Endothelial cell of umbilical vein (primary cell): Measurements from ENCODE around the gene FAM114A1. TPM values are rescaled to one million over a fixed set of nuclear protein-coding genes. Genes with fewer than 3 reads are reported as not detected.

Source experiments
- BruUV-seq: library from RNA; stranded (reverse); fragments of 400-500 nt; replicated peaks from 2 replicates; lab custom pipeline; 2021; lab: Mats Ljungman, UMichigan
- CTCF ChIA-PET: fragments of 300-600, 350-600 bp; sonication (Branson Sonifier 250); formaldehyde crosslinking; loops from one replicate; lab custom pipeline; 2021; ENCODE audit warnings: antibody characterized with exemption, inconsistent platforms; lab: Charles Lee
- POLR2A ChIA-PET: fragments of 300-600, 350-600 bp; sonication (Branson Sonifier 250); formaldehyde crosslinking; loops from one replicate; lab custom pipeline; 2021; ENCODE audit warnings: antibody characterized with exemption, inconsistent platforms; lab: Charles Lee
- DNase-seq: peaks from one replicate; pipeline ENCODE4 v3.0.0-alpha.2; 2011; ENCODE audit warnings: low read depth, low spot score
- FAIRE-seq: peaks from 2 replicates; lab custom pipeline; 2011; peaks lifted over from hg19 to GRCh38; lab: Jason Lieb, UNC
- H2AFZ ChIP-seq: 2 replicates; pipeline ENCODE4 v1.6.0; 2012; ENCODE audit warnings: low read depth, low read length, control low read depth, inconsistent platforms
- H3K27ac ChIP-seq: 2 replicates; pipeline ENCODE4 v1.5.1; 2011; ENCODE audit warnings: low read depth, mild to moderate bottlenecking, control low read depth, low read length, moderate library complexity; ENCODE audit not compliant: insufficient read depth
- H3K27me3 ChIP-seq, 2 experiments: 2 replicates each; pipeline versions ENCODE4 v1.6.0 to v1.6.1; 2011; ENCODE audit warnings: low read length in 2 of 2, mixed read lengths in 1 of 2; ENCODE audit not compliant: control insufficient read depth in 2 of 2, insufficient read depth in 2 of 2
- H3K36me3 ChIP-seq, 2 experiments: 2 replicates in 1 of 2; 3 replicates in 1 of 2; pipeline ENCODE4 v1.5.1; 2011; ENCODE audit warnings: low read length in 2 of 2, mild to moderate bottlenecking in 1 of 2, moderate library complexity in 1 of 2; ENCODE audit not compliant: control insufficient read depth in 2 of 2, insufficient read depth in 2 of 2; ENCODE audit errors: extremely low read depth in 1 of 2
- H3K4me1 ChIP-seq: 3 replicates; pipeline ENCODE4 v1.5.1; 2011; ENCODE audit warnings: mild to moderate bottlenecking, low read length; ENCODE audit not compliant: control insufficient read depth, insufficient read depth; ENCODE audit errors: extremely low read depth
- H3K4me2 ChIP-seq: 2 replicates; pipeline ENCODE4 v1.6.1; 2011; ENCODE audit warnings: low read length, control low read depth, mixed read lengths; ENCODE audit not compliant: insufficient read depth
- H3K4me3 ChIP-seq, 3 experiments: fragments of 200-600 bp in 1 of 3; sonication (generic), shearing (Covaris generic) in 1 of 3; replicated peaks in 1 of 3; 2 replicates each; pipeline ENCODE4 v1.5.1; 2011 to 2016; ENCODE audit warnings: control low read depth in 3 of 3, low read length in 3 of 3, mild to moderate bottlenecking in 2 of 3, inconsistent platforms in 1 of 3, low read depth in 1 of 3, moderate library complexity in 1 of 3; ENCODE audit not compliant: insufficient read depth in 1 of 3
- H3K79me2 ChIP-seq: 2 replicates; pipeline ENCODE4 v1.6.0; 2012; ENCODE audit warnings: low read length, inconsistent platforms; ENCODE audit not compliant: control insufficient read depth, insufficient read depth
- H3K9ac ChIP-seq: replicated peaks from 2 replicates; pipeline ENCODE3; 2011; ENCODE audit warnings: low read length, control low read depth; ENCODE audit not compliant: insufficient read depth; ENCODE audit errors: extremely low read depth
- H3K9me1 ChIP-seq: replicated peaks from 3 replicates; pipeline ENCODE4 v1.6.0; 2011; ENCODE audit warnings: mild to moderate bottlenecking, low read length; ENCODE audit not compliant: control insufficient read depth, insufficient read depth; ENCODE audit errors: extremely low read depth
- H3K9me3 ChIP-seq: replicated peaks from 2 replicates; pipeline ENCODE4 v1.5.1; 2012; ENCODE audit warnings: low read length, inconsistent platforms; ENCODE audit not compliant: control insufficient read depth, insufficient read depth
- H4K20me1 ChIP-seq: replicated peaks from 2 replicates; pipeline ENCODE3; 2011; ENCODE audit warnings: mild to moderate bottlenecking, low read length; ENCODE audit not compliant: control insufficient read depth, insufficient read depth; ENCODE audit errors: extremely low read depth
- CTCF ChIP-seq, 2 donors: IDR thresholded peaks; 1 replicate in 1 of 2; 2 replicates in 1 of 2; pipeline ENCODE4 v1.5.1; 2011; ENCODE audit warnings: low read length in 2 of 2, mild to moderate bottlenecking in 2 of 2, moderate library complexity in 2 of 2, control low read depth in 1 of 2, inconsistent platforms in 1 of 2, low read depth in 1 of 2; ENCODE audit not compliant: insufficient read depth in 1 of 2; ENCODE audit errors: extremely low read depth in 1 of 2
- EZH2 ChIP-seq: IDR thresholded peaks from 2 replicates; pipeline ENCODE4 v1.6.1; 2012; ENCODE audit warnings: borderline replicate concordance, low read depth, mild to moderate bottlenecking, moderate library complexity, low read length, inconsistent platforms; ENCODE audit not compliant: severe bottlenecking
- FOS ChIP-seq: IDR thresholded peaks from 2 replicates; pipeline ENCODE4 v1.6.1; 2011; ENCODE audit warnings: mild to moderate bottlenecking, low read length, moderate library complexity, borderline replicate concordance; ENCODE audit not compliant: insufficient read depth
- GATA2 ChIP-seq: IDR thresholded peaks from 2 replicates; pipeline ENCODE4 v1.7.0; 2011; ENCODE audit warnings: low read depth, mild to moderate bottlenecking, moderate library complexity, mixed read lengths, low read length; ENCODE audit not compliant: insufficient read length, insufficient read depth
- JUN ChIP-seq: IDR thresholded peaks from 2 replicates; pipeline ENCODE4 v1.6.1; 2011; ENCODE audit warnings: borderline replicate concordance, low read depth; ENCODE audit not compliant: insufficient read length, insufficient read depth
- MAX ChIP-seq: IDR thresholded peaks from 2 replicates; pipeline ENCODE4 v1.6.1; 2011; ENCODE audit not compliant: insufficient read depth, insufficient read length
- MYC ChIP-seq: IDR thresholded peaks from one replicate; pipeline ENCODE4 v1.6.1; 2011; ENCODE audit warnings: mild to moderate bottlenecking, low read depth, low read length
- POLR2A ChIP-seq: IDR thresholded peaks from 2 replicates; pipeline ENCODE4 v1.6.1; 2012; ENCODE audit warnings: low read depth, mild to moderate bottlenecking, control low read depth, low read length
- POLR2AphosphoS5 ChIP-seq: IDR thresholded peaks from 2 replicates; pipeline ENCODE4 v1.6.1; 2012; ENCODE audit warnings: low read depth, mild to moderate bottlenecking, control low read depth, low read length, moderate library complexity; ENCODE audit not compliant: insufficient read depth
- dilution Hi-C: fragments of 300-500 bp; cut with MboI; formaldehyde crosslinking; loops from one replicate; pipeline ENCODE4 v1.15.0; 2019; ENCODE audit warnings: low sequenced_read_pairs; ENCODE audit not compliant: extremely low pct_ligation_motif_present
- intact Hi-C: fragments of 100-400 bp; cut with micrococcal nuclease; formaldehyde crosslinking; loops from one replicate; pipeline ENCODE4 v1.10.0; 2022
- polyA plus RNA-seq, 4 experiments: library from polyadenylated mRNA; depleted of rRNA in 3 of 4; stranded (reverse) in 3 of 4; unstranded in 1 of 4; fragments of >200 nt; gene quantifications; 2 replicates each; pipeline versions ENCODE4 v1.2.1 to v1.2.3, GENCODE V29; 2011 to 2012; ENCODE audit warnings: missing spikeins in 1 of 4
- total RNA-seq: library from RNA; stranded (reverse); gene quantifications from 2 replicates; pipeline ENCODE4 v1.2.3, GENCODE V29; 2021

The FAM114A1 gene
- total and polyA plus RNA-seq, 2 donors (not counting 3 experiments of a cell fraction or from before 2014, with no cell fraction given) = 99.2 to 118 TPM

DNA sequence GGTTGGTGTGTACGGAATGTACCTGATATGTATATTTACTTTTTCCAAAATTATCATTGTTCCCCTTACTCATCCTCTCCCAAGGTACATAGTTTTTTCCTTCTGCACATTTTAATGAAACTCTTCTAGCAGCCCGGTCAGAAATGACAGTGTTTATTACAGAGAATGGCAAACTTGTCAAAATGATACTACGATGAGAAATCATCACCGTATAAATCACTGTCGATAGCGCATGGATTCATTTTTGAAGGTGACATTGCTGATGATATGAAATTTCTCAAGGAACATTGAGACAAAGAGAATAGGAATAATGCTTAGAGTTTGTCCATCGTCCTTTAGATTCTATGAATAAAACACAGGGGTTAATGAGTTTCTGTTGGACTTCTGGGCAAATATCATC is 30.6 kb downstream of the FAM114A1 start:
- ChIA-PET POLR2A (no interaction called here), CTCF (interaction anchor here (1.5 kb wide), 1 partner anchor 139 kb away, joined by 4 read pairs; no protein-coding TSS in a partner anchor)
- Histone ChIP-seq H3K79me2 (no peaks in the 10 kb centered on the region), H3K9ac (no peak overlapping the region), H3K4me2 (no peak overlapping the region), H3K27me3 (no peaks in the 10 kb centered on the region), H3K36me3 (peaks cover 5 to 22% of the 10 kb centered on the region in 2 experiments), H3K9me1 (no peaks in the 10 kb centered on the region), H3K4me3 (no peak overlapping the region), H3K27ac (no peak overlapping the region), H3K9me3 (no peaks in the 10 kb centered on the region), H3K4me1 (no peaks in the 10 kb centered on the region), H2AFZ (no peak overlapping the region), H4K20me1 (no peaks in the 10 kb centered on the region)
- dilution Hi-C loops = no loop called here
- intact Hi-C loops = no loop called here
- BruUV-seq = no TSS peak
- no peak for FAIRE-seq
- TF ChIP-seq MYC (no peak), GATA2 (no peak), CTCF (IDR thresholded peaks at IDR 0.05; ENCODE audit: extremely low read depth in 1 of 2, insufficient read depth in 1 of 2, low read depth in 1 of 2, low read length in 2 of 2) (no peak), POLR2A (no peak), POLR2AphosphoS5 (no peak), FOS (no peak), JUN (no peak), MAX (no peak), EZH2 (no peak)
- no peak for DNase-seq
